ENCODE results near the gene RAB28.
A peak's percentile ranks its signal among the peaks of the same experiment; 100 is the strongest.

Gene RAB28

DNA sequence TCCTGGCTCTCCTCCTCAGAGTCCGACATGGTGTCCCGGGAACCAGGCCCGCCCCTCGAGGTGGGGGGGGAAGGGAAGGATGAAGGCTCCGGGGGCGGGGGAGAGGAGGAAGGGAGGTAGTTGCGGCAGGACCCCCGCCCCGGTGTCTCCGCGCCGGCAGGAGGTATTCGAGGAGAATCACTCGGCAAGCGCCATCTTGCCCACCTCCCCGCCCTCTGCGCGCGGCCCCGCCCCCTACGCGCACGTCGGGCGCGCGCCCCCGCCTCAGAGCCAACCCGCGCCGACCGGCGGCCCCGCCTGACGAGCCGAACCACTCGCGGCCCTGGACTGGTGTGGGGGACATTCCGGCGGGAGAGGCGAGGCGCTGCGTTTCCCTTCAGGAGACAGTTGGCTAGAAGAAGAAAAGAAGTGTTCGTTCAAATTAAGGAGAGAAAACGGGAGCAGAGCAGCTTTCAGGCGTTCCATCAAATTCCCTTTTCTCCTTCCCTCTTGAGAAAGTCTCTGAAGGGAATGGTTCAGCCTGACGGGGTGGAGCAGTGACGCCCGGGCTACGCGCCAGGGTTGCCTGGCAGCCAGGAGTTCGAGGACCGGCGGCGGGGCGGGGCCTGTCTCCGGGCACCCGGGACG lies at the start of gene RAB28:
Gene RAB28 (minus strand): TSS at position 219 of the 627 bp plus-strand sequence.
- DNase-seq = peak; percentile 59

DNA sequence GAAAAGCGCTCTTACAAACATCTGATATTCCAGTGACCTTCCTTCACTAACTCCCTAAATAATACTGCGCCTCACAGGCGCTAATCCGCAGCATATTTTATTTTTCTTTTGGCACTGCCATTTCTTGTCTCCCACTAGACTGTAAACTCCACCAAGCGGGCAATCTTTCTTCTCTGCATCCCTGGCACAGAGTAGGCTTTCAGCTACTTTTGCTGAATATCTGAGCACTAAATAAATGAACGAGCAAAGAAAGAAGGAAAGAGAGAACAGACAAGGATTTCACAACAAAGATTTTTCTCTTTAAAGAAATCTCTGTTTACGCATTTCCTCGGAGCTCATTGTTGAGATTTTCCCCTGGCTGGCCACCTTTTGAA lies 47.5 kb upstream of the RAB28 start:
- DNase-seq = no peak

DNA sequence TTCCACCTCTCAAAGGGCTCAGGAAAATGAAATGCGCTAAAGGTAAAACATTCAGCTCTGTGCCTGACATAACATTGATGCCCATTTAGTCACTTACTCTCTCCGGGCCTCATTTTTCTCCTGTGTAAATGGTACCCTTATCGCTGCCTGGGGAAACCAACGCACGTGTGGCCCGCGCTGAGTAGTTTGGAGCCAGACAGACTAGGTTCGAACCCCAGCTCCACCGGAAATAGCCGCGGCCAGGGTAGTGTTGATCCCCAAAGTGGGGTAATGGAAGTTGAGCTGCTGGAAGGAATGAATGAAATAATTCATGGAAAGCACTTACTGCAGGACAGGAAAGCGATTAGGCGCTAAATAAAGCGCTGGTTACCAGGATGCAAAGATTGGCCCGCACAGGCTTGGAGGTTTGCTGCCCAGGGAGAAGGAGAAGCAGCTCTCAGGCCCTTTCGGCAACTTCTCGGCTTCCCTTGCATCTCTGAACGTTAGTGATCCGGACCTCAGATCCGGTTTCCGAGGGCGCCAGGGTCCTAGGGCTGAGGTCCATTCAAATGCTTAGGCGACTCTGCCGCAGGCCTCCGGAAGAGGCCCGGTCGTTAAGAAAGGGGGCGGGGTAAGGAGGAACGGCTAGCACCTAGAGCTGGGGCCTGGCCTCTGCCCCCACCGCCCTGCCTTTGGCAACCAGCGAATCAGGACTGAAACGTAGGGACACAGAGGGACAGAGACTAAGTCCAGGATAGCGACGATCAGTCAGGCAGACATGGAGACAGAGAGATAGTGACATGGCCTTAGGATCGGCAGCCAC lies 46.9 kb upstream of the RAB28 start:
- DNase-seq = no peak

DNA sequence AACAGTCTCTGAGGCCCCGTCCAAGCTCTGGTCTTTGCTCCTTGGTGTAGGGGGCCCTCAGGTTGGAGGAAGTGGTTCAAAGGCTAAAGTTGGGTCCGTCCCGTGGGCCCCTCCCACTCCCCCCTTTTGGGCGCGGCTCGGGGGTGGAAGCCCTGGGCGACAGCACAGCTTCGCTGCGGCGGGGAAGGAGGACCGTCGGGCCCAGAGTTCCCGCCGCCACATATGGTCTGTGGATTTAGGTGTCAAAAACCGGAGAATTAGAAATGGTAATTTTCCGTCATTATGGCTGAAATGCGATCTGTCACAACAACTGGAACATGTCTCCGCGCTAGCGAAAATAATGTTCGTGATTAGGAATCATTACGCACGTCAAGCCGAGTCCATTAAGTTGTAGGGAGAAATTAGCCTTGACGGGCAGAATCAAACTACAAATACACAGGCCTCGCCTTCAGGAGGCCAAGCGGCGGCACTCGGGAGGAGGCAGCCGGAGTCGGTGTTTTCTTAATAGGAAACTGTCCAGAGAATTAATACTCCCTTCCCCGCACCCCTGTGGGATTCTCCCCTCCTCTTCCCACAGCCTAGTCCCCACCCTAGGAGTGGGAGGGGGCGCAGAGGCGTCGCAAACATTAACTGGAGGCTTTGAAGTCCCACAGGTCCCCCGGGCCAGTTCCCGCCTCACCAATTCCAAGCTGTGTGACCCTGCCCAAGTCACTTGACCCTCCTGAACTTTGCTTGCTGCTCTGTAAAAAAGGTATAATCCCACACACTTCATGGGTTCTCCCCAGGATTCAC lies 45.2 kb upstream of the RAB28 start:
- DNase-seq = no peak

DNA sequence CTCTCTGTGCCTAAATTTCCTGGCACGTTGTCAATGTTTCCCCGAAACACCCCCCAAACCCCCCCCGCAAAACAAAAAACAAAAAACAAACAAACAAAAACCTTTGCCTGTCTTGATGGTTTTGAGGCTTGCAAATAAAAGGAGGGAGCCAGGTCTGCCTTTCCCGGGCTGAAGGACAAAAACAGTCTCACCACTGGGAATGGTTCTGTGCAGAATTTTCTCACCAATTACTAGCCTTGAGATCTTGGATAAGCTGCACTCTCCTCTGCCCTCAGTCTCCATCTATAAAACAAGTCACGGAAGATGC lies 44.6 kb upstream of the RAB28 start:
- DNase-seq = no peak

DNA sequence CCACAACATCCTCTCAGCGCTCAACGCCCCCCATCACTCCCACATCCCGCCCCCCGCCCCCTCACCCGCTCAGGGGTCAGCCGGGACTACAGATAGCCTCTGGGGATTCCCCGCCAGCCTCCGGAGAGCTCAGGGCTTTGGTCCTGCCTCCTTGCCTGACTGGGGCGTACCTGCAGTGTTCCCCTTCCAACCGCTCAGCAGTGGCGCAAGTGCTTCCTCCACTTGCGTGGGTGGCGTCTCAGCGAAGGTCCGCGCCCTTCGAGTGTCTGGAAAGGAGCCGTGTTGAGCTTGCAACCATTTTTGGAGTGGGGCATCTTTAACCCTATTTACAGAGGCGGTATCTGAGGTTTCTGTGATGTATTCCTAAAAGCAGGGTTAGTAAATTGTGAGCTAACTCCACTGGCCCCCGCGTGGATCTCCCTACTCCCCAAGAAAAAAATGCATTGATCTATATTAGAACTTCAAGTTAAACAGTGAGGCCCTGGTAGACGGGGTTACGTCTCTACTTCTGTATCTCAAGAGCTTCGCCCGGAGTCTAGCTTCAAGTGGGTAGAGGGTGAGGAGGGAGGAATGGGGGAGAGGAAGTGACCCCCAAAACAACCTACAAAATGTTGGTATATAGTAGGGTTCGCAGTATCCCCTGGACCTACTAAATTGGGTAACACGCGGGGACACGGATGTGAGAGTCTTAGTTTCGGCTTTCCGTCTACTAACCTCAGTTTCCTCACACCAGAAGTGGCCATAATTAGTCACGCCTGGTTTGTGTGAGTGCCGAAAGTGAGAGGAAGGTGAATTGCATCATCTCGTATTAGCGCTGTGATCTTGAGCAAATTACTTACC lies 44.1 kb upstream of the RAB28 start:
- DNase-seq = no peak

DNA sequence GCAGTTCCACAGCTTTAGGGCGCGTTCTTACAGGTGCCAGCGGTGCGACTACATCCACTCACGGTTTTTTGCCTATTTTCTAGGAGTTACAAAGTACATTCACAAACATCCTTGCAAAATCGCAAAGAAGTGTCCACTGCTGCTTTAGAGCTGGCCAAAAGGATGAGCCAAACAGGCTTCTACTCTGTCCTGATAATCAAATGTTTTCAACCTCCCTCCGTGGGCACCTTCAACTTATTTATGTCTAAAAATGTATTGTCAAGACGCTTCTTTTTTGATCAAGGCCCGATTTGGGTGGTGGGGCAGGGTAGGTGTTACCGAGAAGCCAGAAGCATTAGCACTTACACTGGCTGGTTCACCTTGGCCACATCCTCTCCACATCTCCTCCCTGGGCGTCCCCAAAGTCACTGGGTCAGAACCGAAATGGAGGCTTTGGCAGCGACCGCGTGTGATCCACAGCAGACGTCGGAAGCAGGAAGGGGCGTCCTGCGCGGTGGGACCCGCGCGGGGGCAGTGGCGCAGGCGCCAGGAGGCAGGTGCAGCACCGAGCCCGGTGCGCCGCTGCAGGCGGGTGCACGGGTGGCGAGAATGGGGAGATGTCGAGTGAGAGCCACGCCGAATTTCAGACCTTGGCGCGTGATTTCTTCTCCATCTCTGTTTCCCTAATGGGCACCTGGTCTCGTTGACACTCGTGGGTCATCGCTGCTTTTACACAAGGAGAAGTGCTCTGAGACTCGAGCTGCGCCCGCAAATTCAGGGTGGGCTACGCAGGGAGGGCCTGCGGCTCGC lies 43.2 kb upstream of the RAB28 start:
- no peak for DNase-seq

DNA sequence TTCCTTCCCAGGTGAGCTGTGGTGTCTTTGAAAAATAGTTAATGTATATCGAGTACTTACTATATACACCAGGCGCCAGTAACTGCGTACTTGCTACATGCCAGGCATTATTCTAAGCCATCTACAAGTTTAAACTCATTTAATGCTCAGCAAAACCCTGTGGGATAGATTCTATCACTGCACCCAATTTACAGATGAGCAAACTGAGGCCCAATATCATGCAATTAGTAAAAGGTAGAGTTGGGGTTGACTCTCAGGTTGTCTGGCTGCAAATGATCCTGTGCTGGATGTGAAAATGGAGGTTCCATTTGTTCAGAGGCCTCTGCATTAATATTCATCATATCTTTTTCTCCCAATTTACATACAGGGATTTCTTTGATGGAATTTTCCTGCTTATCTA lies 42.5 kb upstream of the RAB28 start:
- DNase-seq = no peak

DNA sequence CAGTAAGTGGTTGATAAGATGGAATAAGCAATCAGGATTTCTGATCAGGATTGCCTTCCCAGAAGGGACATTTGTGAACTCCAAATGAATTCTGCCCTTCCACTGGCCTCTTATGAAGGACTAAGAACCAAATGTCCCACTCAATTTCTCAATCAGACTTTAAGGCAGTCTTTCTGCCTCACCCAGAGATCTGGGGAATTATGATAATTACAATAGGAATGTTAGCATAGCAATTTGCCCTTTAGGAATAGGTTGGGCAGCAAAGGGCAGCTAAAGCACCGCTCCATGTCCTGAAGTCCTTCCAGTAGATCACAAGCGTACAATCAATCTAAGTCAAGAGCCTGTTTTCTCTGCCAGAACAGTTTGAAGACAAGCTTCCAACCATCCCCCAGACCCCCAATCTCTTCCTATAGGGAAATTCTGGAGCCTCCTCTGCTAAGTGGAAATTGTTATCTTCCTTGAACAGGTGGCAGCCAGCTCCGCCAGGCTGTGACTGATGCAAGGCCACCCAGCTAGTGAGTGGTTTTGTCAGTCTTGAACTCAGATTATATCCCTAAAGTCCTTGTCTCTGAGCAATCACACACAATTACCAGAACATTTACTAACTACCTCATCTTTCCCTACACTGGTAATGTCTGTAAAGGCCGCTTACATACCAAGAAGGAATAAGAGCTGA lies 41.6 kb upstream of the RAB28 start:
- no peak for DNase-seq

DNA sequence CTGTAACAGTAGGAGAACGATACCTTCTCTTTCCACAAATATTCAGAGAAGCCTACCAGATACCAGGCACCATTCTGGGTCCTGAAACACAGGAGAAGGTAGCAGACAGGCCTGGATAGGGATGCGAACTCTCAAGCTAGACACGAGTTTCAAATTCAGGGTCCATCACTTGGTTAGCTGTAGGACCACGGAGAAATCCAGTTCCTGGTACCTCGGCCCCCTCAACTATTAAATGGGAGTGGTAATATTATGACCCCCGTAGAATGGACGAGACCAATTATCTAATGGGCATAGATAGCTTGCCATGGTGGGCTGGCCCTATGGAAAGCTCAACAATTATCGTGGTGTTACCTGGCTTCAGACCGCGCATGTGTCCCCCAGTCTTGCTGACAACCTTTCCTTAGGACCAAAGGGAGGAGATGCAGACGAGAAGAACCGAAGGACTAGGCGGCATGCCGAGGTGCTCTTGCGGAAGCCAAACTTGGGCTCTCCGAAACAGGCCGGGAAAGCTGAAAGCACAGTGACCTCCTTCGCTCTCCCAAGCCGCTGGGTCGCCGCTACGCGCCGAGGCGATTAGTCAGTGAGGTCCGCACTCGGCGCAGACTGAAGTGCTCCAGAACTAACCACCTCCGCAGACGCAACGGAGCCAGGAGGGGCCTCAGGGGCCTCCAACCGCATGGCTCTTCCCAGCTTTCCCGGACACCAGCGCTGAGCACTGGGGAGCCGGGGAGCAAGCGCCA lies 40.5 kb upstream of the RAB28 start:
- no peak for DNase-seq

DNA sequence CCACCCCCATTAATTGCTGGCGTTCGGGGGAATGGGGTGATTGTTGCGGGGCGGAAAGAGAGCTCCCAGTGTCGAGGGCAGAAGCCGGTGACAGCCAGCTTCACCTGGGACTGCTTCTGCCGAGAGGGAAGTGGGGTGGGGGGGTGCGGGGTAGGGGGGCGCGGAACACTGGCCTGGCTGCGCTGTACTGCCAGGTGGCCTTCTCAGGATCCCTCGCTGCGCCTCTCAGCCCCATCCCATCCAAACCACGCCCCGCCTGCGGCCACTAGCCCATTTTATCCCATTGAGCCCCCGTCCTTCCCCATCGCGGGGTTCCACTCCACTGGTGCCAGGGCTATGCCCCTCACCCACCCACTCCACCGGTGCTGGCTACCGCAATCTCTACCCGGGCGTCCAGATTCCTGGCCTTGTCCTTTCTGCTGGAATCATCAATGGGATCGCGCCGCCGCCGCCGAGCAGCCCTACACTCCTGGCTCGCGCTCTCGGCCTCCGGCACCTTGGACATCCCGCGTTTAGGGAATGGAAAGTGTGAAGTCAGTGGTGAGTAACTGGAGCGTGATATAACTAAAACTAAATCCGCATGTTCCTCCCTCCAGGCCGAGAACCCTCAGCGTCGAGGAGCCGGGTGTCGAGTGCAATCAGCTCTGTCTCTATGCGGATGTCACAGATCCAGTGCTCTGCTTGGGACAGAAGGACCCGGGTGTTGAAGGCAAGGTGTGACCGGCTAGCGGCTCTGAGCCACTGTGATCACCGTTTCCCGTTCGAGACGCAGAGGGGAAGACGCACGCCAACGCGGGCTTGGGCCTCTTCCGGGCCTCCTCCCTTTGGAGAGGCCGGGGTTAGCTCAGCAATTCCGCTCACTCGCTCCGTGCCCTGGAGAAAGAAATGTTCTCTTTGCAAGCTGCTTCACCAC lies 39.7 kb upstream of the RAB28 start:
- no peak for DNase-seq

DNA sequence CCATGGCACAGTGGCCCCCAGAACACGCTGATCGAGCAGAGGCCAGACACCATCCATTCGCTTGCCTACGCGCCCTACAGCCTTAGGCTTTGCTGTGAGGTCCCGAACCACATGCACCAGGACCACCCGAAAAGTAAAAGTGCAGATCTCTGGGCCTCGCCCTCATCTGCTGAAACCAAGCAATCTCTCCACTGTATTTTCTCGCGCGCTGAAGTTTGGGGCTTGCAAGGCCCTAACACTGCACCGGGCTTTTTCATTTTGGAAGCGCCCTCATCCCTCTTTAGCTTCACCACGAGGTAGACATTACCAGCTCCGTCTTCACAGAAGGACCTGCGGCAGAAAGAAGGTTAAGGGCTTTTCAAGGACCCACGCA lies 39.0 kb upstream of the RAB28 start:
- DNase-seq = no peak

DNA sequence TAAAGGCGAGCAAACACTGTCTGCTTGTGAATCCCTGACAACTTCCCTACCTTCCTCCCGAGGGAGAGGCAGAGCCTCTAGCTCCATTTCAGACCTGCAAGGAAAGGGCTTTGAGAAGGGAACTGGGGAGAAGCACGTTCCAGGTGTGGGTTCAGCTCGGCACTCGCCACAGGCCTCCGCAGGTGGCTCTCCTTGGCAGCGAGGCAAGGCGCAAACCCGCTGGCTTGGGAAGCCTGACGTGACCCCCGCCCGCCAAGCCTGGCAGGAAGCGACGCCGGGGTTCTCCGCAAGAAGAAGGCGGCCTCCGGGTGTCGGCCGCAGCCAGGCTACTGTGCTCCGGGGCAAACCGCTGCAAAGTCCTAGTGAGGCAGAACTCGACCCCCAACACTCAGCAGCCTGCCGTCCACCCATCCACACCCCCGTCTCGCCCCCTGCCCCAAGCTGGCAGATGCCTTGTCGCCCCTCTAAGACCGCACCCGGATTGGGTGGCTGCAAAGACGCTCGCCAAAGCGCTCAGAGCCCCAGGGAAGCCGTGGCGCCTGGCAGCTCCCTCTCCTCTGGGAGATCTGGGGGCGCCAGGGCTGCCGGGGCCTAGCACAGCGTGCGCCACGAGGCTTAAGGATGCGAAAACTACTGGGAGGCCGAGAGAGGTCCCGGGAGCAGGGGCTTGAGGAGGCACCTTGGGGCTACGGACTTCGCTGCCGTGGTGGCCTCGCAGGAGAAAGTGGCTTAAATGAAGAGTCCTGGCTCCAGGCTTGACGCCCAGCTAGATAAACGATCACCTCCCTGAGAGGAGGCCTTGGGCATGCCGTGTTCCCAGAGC lies 38.4 kb upstream of the RAB28 start:
- DNase-seq = no peak

DNA sequence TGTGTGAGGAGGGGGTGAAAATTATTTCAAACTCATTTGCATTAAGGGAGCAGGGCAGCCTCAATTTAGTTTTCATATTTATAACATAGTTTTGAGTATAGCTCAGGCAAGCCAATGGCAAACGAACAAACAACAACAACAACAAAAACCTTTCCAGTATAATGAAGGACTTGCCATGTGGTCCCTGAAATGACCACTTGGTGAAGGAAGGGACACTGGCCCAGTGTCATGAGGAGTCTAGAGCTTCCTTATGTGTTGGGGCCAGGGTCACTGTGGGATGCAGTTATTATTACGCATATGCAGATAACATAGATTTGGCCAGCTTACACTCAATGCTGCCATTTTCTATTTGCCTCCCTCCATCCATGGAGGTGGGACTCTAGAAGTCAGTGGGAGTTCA lies 36.9 kb upstream of the RAB28 start:
- no peak for DNase-seq

DNA sequence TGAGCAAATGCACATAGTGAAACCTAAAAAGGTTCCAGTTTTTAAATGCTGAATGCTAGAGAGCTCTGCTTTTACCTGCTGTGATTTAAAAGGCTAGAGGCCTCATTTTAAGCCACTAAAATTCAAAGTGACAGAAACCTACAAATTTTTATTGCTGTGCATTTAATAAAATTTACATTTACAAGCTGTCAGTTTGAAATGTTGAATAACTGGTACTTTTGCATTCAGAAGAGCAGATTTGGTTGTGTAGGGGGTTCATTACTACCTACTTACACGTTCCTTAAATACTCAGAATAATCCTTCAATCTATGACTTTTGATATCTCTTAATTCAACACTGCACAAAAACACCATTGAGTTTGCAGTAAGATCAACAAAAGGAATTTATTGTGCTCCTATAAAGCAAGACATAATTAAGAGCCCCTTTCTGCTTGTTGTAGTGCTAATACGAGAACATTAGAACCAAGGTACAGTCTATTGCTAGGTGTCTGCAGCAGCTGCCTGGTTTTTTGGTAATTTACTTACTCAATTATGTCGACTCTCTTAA lies 32.2 kb upstream of the RAB28 start:
- DNase-seq = no peak

DNA sequence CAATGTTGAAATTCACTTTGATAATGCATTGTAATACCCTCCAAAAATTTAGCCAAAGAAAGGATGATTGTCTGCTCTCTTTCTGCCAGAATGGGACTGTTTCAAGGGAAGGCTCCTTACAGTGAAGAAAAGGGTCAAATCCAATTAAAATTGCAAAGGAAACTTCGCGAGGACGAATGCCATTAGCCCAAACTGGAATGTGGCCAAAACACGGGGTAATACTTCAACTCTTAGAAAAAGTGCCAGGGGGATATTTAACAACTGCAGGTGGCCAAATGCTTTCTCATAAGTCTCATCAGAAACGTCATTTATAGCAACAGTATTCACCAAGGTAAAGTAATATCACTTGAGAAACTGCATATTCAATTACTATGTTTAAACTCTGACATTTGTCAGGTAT lies 31.1 kb upstream of the RAB28 start:
- no peak for DNase-seq

DNA sequence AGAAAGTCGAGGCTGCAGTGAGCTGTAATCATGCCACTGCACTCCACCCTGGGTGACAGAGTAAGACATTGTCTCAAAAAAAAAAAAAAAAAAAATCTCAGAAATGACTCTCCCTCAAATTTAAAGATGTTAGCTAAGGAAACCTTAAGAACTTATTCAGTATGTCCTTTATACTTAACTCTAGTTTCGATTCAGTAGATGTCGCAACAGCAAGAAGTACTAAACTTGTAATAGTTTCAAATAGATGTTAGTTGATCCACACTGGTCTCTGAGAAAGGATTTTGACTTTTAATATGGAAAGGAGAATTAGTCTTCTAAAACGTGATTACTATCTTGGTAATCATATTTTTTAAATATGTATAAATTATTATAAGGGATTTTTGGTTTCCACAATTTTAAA lies 30.6 kb upstream of the RAB28 start:
- DNase-seq = no peak

DNA sequence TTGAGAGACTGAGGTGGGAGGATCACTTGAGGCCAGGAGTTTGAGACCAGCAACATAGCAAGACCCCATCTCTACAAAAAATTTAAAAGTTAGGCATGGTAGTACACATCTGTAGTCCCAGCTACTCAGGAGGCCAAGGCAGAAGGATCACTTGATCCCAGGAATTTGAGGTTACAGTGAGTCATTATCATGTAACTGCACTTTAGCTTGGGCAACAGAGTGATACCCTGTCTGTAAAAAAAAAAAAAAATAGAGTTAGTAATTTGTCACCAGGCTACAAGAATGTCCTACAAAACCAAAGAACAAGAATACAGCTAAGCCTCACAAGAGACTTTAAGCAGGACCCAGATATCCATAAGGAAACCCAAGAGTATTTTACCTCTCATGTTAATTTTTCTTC lies 27.0 kb upstream of the RAB28 start:
- DNase-seq = no peak

DNA sequence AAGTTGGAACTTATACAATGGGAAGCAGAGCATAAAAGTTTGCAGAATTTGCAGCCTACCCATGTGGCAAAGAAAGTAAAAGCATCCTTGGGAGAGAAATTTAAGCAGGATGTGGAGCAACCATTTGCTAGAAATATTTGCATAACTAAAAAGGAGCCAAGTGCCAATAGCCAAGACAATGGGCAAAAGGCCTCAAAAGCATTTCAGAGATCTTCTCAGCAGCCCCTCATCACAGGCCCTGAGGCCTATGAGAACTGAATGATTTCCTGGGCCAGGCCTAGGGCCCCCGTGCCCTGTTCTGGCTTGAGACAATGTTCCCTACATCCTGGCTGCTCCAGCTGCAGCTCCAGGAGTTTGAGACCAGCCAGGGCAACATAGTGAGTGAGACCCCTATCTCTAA lies 25.3 kb upstream of the RAB28 start:
- DNase-seq = no peak
